Measurements from ENCODE around the gene IQUB.

The IQUB gene

DNA sequence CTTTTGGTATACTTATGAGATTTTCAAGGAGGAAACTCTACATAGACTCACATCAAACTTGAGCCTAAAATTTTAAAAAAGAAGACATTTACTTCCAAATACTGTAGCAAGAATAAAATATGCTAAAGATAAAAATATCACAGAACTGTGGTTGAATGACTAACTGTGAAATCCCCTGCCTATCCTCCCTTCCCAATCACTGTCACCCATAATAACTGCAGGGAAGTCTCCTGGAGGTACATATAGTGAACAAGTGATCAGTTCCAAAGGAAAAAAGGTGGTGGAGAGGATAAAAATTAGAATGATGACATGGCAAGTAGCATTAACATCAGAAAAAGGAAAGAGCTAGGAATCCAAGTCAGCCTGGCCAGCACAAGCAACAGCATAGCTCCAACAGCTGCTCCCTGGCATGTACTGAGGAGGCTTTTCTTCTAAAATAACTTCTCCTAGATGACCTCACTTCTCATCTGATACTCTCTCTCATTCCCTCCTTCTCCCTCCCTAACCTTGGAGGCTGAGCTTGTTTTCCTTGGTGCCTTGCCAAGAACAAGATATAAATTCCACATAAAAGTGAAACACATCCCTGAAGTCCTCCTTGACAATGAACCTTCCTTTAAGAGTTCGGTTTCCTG, 124.0 kb downstream of the IQUB start (continued):
- TF ChIP-seq ZBTB21 (tag by site-specific recombination; IDR thresholded peaks at IDR 0.05) (peak; percentile 72; the same call in 1 of the 2 replicates), ZNF2 (tag by site-specific recombination; IDR thresholded peaks at IDR 0.05) (0 out of 2 replicates have a peak, but pooled peaks have one; percentile 40), ZNF169 (tag by site-specific recombination; IDR thresholded peaks at IDR 0.05) (no peak), ZNF19 (tag by site-specific recombination; IDR thresholded peaks at IDR 0.05; ENCODE audit: low read depth) (no peak), ZBTB20 (tag by site-specific recombination; IDR thresholded peaks at IDR 0.05) (no peak), BCL11B (tag by site-specific recombination; IDR thresholded peaks at IDR 0.05; ENCODE audit: low read depth) (no peak), ZNF366 (tag by site-specific recombination; conservative IDR thresholded peaks at IDR 0.05) (no peak), ZNF302 (tag by site-specific recombination; IDR thresholded peaks at IDR 0.05; ENCODE audit: low read depth) (no peak), ZNF23 (tag by site-specific recombination; IDR thresholded peaks at IDR 0.05; ENCODE audit: borderline replicate concordance) (no peak), ZNF529 (tag by site-specific recombination; IDR thresholded peaks at IDR 0.05; ENCODE audit: insufficient replicate concordance) (no peak), ZNF433 (tag by site-specific recombination; IDR thresholded peaks at IDR 0.05; ENCODE audit: low read depth) (no peak), MEIS1 (CRISPR knock-in tag; IDR thresholded peaks at IDR 0.05; ENCODE audit: borderline replicate concordance) (no peak), GFI1B (tag by site-specific recombination; IDR thresholded peaks at IDR 0.05) (no peak), ZNF202 (tag by site-specific recombination; IDR thresholded peaks at IDR 0.05; ENCODE audit: borderline replicate concordance) (no peak), KLF1 (tag by site-specific recombination; IDR thresholded peaks at IDR 0.05) (no peak), ZNF785 (tag by site-specific recombination; IDR thresholded peaks at IDR 0.05) (no peak), ZNF133 (tag by site-specific recombination; IDR thresholded peaks at IDR 0.05) (no peak), REPIN1 (tag by site-specific recombination; IDR thresholded peaks at IDR 0.05; ENCODE audit: low read depth) (no peak), ZNF544 (tag by site-specific recombination; IDR thresholded peaks at IDR 0.05) (no peak), ZFHX2 (tag by site-specific recombination; conservative IDR thresholded peaks at IDR 0.05) (no peak), ZNF157 (tag by site-specific recombination; IDR thresholded peaks at IDR 0.05) (no peak), TCF7L2 (IDR thresholded peaks at IDR 0.05; ENCODE audit: borderline replicate concordance, low read depth, low read length) (no peak), EGR2 (tag by site-specific recombination; IDR thresholded peaks at IDR 0.05; ENCODE audit: low read depth) (no peak), ZNF626 (tag by site-specific recombination; IDR thresholded peaks at IDR 0.05) (no peak), ZBTB8A (tag by site-specific recombination; IDR thresholded peaks at IDR 0.05) (no peak), BCL11A (tag by site-specific recombination; IDR thresholded peaks at IDR 0.05; ENCODE audit: low read depth) (no peak), ZNF701 (tag by site-specific recombination; IDR thresholded peaks at IDR 0.05) (no peak), ZNF677 (tag by site-specific recombination; IDR thresholded peaks at IDR 0.05) (no peak)
- TF ChIP-seq, protein P1, sequence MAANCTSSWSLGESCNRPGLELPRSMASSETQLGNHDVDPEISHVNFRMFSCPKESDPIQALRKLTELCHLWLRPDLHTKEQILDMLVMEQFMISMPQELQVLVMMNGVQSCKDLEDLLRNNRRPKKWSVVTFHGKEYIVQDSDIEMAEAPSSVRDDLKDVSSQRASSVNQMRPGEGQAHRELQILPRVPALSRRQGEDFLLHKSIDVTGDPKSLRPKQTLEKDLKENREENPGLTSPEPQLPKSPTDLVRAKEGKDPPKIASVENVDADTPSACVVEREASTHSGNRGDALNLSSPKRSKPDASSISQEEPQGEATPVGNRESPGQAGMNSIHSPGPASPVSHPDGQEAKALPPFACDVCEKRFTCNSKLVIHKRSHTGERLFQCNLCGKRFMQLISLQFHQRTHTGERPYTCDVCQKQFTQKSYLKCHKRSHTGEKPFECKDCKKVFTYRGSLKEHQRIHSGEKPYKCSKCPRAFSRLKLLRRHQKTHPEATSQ (tag by site-specific recombination; IDR thresholded peaks at IDR 0.05): no peak
- TF ChIP-seq, protein P2, sequence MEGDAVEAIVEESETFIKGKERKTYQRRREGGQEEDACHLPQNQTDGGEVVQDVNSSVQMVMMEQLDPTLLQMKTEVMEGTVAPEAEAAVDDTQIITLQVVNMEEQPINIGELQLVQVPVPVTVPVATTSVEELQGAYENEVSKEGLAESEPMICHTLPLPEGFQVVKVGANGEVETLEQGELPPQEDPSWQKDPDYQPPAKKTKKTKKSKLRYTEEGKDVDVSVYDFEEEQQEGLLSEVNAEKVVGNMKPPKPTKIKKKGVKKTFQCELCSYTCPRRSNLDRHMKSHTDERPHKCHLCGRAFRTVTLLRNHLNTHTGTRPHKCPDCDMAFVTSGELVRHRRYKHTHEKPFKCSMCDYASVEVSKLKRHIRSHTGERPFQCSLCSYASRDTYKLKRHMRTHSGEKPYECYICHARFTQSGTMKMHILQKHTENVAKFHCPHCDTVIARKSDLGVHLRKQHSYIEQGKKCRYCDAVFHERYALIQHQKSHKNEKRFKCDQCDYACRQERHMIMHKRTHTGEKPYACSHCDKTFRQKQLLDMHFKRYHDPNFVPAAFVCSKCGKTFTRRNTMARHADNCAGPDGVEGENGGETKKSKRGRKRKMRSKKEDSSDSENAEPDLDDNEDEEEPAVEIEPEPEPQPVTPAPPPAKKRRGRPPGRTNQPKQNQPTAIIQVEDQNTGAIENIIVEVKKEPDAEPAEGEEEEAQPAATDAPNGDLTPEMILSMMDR (tag by site-specific recombination; IDR thresholded peaks at IDR 0.05): no peak
- TF ChIP-seq, protein P3, sequence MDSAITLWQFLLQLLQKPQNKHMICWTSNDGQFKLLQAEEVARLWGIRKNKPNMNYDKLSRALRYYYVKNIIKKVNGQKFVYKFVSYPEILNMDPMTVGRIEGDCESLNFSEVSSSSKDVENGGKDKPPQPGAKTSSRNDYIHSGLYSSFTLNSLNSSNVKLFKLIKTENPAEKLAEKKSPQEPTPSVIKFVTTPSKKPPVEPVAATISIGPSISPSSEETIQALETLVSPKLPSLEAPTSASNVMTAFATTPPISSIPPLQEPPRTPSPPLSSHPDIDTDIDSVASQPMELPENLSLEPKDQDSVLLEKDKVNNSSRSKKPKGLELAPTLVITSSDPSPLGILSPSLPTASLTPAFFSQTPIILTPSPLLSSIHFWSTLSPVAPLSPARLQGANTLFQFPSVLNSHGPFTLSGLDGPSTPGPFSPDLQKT (IDR thresholded peaks at IDR 0.05; ENCODE audit: borderline replicate concordance, low read depth, low read length): no peak
- TF ChIP-seq, protein P4, sequence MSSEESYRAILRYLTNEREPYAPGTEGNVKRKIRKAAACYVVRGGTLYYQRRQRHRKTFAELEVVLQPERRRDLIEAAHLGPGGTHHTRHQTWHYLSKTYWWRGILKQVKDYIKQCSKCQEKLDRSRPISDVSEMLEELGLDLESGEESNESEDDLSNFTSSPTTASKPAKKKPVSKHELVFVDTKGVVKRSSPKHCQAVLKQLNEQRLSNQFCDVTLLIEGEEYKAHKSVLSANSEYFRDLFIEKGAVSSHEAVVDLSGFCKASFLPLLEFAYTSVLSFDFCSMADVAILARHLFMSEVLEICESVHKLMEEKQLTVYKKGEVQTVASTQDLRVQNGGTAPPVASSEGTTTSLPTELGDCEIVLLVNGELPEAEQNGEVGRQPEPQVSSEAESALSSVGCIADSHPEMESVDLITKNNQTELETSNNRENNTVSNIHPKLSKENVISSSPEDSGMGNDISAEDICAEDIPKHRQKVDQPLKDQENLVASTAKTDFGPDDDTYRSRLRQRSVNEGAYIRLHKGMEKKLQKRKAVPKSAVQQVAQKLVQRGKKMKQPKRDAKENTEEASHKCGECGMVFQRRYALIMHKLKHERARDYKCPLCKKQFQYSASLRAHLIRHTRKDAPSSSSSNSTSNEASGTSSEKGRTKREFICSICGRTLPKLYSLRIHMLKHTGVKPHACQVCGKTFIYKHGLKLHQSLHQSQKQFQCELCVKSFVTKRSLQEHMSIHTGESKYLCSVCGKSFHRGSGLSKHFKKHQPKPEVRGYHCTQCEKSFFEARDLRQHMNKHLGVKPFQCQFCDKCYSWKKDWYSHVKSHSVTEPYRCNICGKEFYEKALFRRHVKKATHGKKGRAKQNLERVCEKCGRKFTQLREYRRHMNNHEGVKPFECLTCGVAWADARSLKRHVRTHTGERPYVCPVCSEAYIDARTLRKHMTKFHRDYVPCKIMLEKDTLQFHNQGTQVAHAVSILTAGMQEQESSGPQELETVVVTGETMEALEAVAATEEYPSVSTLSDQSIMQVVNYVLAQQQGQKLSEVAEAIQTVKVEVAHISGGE (tag by site-specific recombination; conservative IDR thresholded peaks at IDR 0.05; ENCODE audit: low read depth): no peak
- TF ChIP-seq, protein P5, sequence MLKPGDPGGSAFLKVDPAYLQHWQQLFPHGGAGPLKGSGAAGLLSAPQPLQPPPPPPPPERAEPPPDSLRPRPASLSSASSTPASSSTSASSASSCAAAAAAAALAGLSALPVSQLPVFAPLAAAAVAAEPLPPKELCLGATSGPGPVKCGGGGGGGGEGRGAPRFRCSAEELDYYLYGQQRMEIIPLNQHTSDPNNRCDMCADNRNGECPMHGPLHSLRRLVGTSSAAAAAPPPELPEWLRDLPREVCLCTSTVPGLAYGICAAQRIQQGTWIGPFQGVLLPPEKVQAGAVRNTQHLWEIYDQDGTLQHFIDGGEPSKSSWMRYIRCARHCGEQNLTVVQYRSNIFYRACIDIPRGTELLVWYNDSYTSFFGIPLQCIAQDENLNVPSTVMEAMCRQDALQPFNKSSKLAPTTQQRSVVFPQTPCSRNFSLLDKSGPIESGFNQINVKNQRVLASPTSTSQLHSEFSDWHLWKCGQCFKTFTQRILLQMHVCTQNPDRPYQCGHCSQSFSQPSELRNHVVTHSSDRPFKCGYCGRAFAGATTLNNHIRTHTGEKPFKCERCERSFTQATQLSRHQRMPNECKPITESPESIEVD (tag by site-specific recombination; IDR thresholded peaks at IDR 0.05): peak; percentile 83

Measured in HEK293 (cell line).